Neural crest cell (in vitro differentiated cells): ENCODE results near the gene PRPSAP1. TPM values are rescaled to one million over a fixed set of nuclear protein-coding genes. Genes with fewer than 3 reads are reported as not detected.

Experiments
- DNase-seq: peaks from one replicate; pipeline ENCODE4 v3.0.0; 2021; ENCODE audit warnings: low read depth, mixed read lengths, low spot score
- H3K27ac Mint-ChIP-seq: one replicate; pipeline ENCODE4 v1.8.0; 2021; ENCODE audit warnings: mild to moderate bottlenecking, mixed read lengths; ENCODE audit not compliant: unreplicated experiment
- H3K27me3 Mint-ChIP-seq: 2 replicates; pipeline ENCODE4 v1.8.0; 2021; ENCODE audit warnings: low read depth, mild to moderate bottlenecking, mixed read lengths
- H3K36me3 Mint-ChIP-seq: 2 replicates; pipeline ENCODE4 v1.8.0; 2021; ENCODE audit warnings: low read depth, mild to moderate bottlenecking, mixed read lengths
- H3K4me1 Mint-ChIP-seq: 2 replicates; pipeline ENCODE4 v1.8.0; 2021; ENCODE audit warnings: mixed read lengths
- H3K4me3 Mint-ChIP-seq: one replicate; pipeline ENCODE4 v1.8.0; 2021; ENCODE audit warnings: mild to moderate bottlenecking, mixed read lengths
- H3K9me3 Mint-ChIP-seq: 2 replicates; pipeline ENCODE4 v1.8.0; 2021; ENCODE audit warnings: mixed read lengths
- CTCF ChIP-seq: fragments of 200-600 bp; sonication (generic); conservative IDR thresholded peaks from 2 replicates; pipeline ENCODE4 v1.5.0; 2021; ENCODE audit warnings: antibody characterized with exemption, mild to moderate bottlenecking
- total RNA-seq: library from RNA; stranded (reverse); gene quantifications from 2 replicates; pipeline ENCODE4 v1.2.1, GENCODE V29; 2021

Gene PRPSAP1
- total RNA-seq, 1 donor from 2014 or later: 73.6 TPM

GRCh38 chr17:76390003-76390421 is 36.3 kb upstream of the PRPSAP1 start:
- peaks cover 23% of the 10 kb centered on the region for H3K4me1 Mint-ChIP-seq
- H3K27ac Mint-ChIP-seq: no peak overlapping the region

GRCh38 chr17:76388966-76389888 is 35.5 kb upstream of the PRPSAP1 start:
- H3K4me1 Mint-ChIP-seq: peaks cover 23% of the 10 kb centered on the region
- DNase-seq: no peak
- TF ChIP-seq CTCF: no peak
- peak overlapping the region; percentile 35 for H3K4me3 Mint-ChIP-seq
- no peaks in the 10 kb centered on the region for H3K9me3 Mint-ChIP-seq
- H3K27me3 Mint-ChIP-seq: peaks cover 18% of the 10 kb centered on the region
- H3K36me3 Mint-ChIP-seq: peaks cover 6% of the 10 kb centered on the region
- peak overlapping the region; percentile 50 for H3K27ac Mint-ChIP-seq

More at GRCh38 chr17:76390003-76390421, 36.3 kb upstream of the PRPSAP1 start:
- Mint-ChIP-seq H3K9me3 (no peaks in the 10 kb centered on the region), H3K27me3 (peaks cover 18% of the 10 kb centered on the region), H3K4me3 (peak overlapping the region; percentile 35), H3K36me3 (peaks cover 6% of the 10 kb centered on the region)
- TF ChIP-seq CTCF: no peak
- no peak for DNase-seq

- peaks cover 25% of the 10 kb centered on the region for H3K27me3 Mint-ChIP-seq
- peaks cover 31% of the 10 kb centered on the region for H3K4me1 Mint-ChIP-seq
- DNase-seq: no peak
- H3K27ac Mint-ChIP-seq: no peak overlapping the region
- peaks cover 3% of the 10 kb centered on the region for H3K36me3 Mint-ChIP-seq
- no peaks in the 10 kb centered on the region for H3K9me3 Mint-ChIP-seq
- TF ChIP-seq CTCF: no peak
- peak overlapping the region; percentile 85 for H3K4me3 Mint-ChIP-seq
These were observed 33.5 kb upstream of the PRPSAP1 start for GRCh38 chr17:76386966-76387765.

- Mint-ChIP-seq H3K36me3 (peaks cover 3% of the 10 kb centered on the region), H3K4me1 (peaks cover 41% of the 10 kb centered on the region), H3K4me3 (peak overlapping the region; percentile 85), H3K9me3 (no peaks in the 10 kb centered on the region), H3K27me3 (peaks cover 27% of the 10 kb centered on the region), H3K27ac (no peak overlapping the region)
- peak; percentile 90 for DNase-seq
- peak; percentile 92 for TF ChIP-seq CTCF
These were observed 32.4 kb upstream of the PRPSAP1 start for GRCh38 chr17:76385892-76386786.
